HepG2 (cell line): ENCODE measurements around the gene SLU7. TPM values are rescaled to one million over a fixed set of nuclear protein-coding genes. Genes with fewer than 3 reads are reported as not detected.

ENCODE experiments used
- CEBPB ChIP-seq: IDR thresholded peaks from 2 replicates; pipeline ENCODE4 v1.6.1; 2011; ENCODE audit warnings: low read depth, low read length, improper control_type of control experiment, borderline replicate concordance
- DPF2 ChIP-seq: sonication (generic); formaldehyde crosslinking; IDR thresholded peaks from 2 replicates; pipeline ENCODE4 v1.4.0; 2020; ENCODE audit warnings: mild to moderate bottlenecking, low read depth, missing genetic modification reagents, borderline replicate concordance
- ELF1 ChIP-seq: sonication (generic); formaldehyde crosslinking; IDR thresholded peaks from 2 replicates; pipeline ENCODE4 v1.4.0; 2020; ENCODE audit warnings: missing genetic modification reagents
- FOSL2 ChIP-seq: sonication (generic); formaldehyde crosslinking; IDR thresholded peaks from 2 replicates; pipeline ENCODE4 v1.4.0; 2020; ENCODE audit warnings: missing genetic modification reagents
- GATA4 ChIP-seq: sonication (generic); IDR thresholded peaks from 2 replicates; pipeline ENCODE4 v1.6.1; 2016; ENCODE audit warnings: antibody characterized with exemption, low read depth, borderline replicate concordance
- GPBP1L1 ChIP-seq: sonication (generic); formaldehyde crosslinking; IDR thresholded peaks from 2 replicates; pipeline ENCODE4 v1.5.0; 2020; ENCODE audit warnings: mild to moderate bottlenecking, missing genetic modification reagents
- KDM4B ChIP-seq: sonication (generic); formaldehyde crosslinking; IDR thresholded peaks from 2 replicates; pipeline ENCODE4 v1.4.0; 2020; ENCODE audit warnings: missing genetic modification reagents
- KLF11 ChIP-seq: IDR thresholded peaks from 2 replicates; pipeline ENCODE4 v1.6.1; 2016; ENCODE audit warnings: missing compliant biosample characterization
- MBNL3 ChIP-seq: fragments of 250-450 bp; sonication (Bioruptor Pico); conservative IDR thresholded peaks from 2 replicates; pipeline ENCODE4 v1.8.0; 2022; ENCODE audit warnings: mild to moderate bottlenecking, inconsistent platforms
- MEIS2 ChIP-seq: sonication (generic); formaldehyde crosslinking; IDR thresholded peaks from 2 replicates; pipeline ENCODE4 v1.9.0; 2021; ENCODE audit warnings: mild to moderate bottlenecking, missing genetic modification reagents
- MTA3 ChIP-seq: sonication (generic); formaldehyde crosslinking; IDR thresholded peaks from 2 replicates; pipeline ENCODE4 v1.4.0; 2020; ENCODE audit warnings: missing genetic modification reagents
- NCOR1 ChIP-seq: fragments of 200-600 bp; sonication (generic); IDR thresholded peaks from 2 replicates; pipeline ENCODE4 v1.7.0; 2017; ENCODE audit warnings: antibody characterized with exemption, low read length, borderline replicate concordance
- SMC3 ChIP-seq: IDR thresholded peaks from 2 replicates; pipeline ENCODE4 v1.6.1; 2011; ENCODE audit warnings: low read length, improper control_type of control experiment
- TBX2 ChIP-seq: sonication (generic); formaldehyde crosslinking; IDR thresholded peaks from 2 replicates; pipeline ENCODE4 v1.5.0; 2020; ENCODE audit warnings: missing genetic modification reagents, mild to moderate bottlenecking, borderline replicate concordance
- ZHX2 ChIP-seq, 2 experiments: sonication (generic) in 1 of 2; formaldehyde crosslinking in 1 of 2; IDR thresholded peaks; 2 replicates each; pipeline versions ENCODE4 v1.6.1 to v1.9.0; 2014 to 2022; ENCODE audit warnings: antibody characterized with exemption in 1 of 2, borderline replicate concordance in 1 of 2, inconsistent platforms in 1 of 2, low read depth in 1 of 2, missing genetic modification reagents in 1 of 2
- ZNF432 ChIP-seq: sonication (generic); formaldehyde crosslinking; IDR thresholded peaks from 2 replicates; pipeline ENCODE4 v1.5.0; 2020; ENCODE audit warnings: missing genetic modification reagents, mild to moderate bottlenecking, borderline replicate concordance
- ZNF780A ChIP-seq: sonication (generic); formaldehyde crosslinking; IDR thresholded peaks from 2 replicates; pipeline ENCODE4 v1.8.0; 2022; ENCODE audit warnings: mild to moderate bottlenecking, missing genetic modification reagents, moderate library complexity
- polyA plus RNA-seq, 8 experiments: library from polyadenylated mRNA; depleted of rRNA in 3 of 8; stranded (reverse) in 7 of 8; unstranded in 1 of 8; fragments of >200 nt; fragmentation: Illumina TruSeq in 4 of 8; extraction: Trizol in 4 of 8; gene quantifications; 2 replicates each; pipeline versions ENCODE4 v1.2.1 to v1.2.3, GENCODE V29; 2011 to 2016; ENCODE audit warnings: low read depth in 4 of 8, missing spikeins in 1 of 8, mixed read lengths in 1 of 8; ENCODE audit not compliant: insufficient read depth in 1 of 8
- total RNA-seq, 5 experiments: library from RNA; depleted of rRNA; stranded (reverse); fragments of >200 nt; fragmentation: Illumina TruSeq; extraction: Trizol; gene quantifications; 2 replicates each; pipeline ENCODE4 v1.2.3, GENCODE V29; 2016; ENCODE audit warnings: low read depth in 1 of 5
- TF ChIP-seq, protein P1 (sequence below): sonication (generic); formaldehyde crosslinking; IDR thresholded peaks from 2 replicates; pipeline ENCODE4 v1.4.0; 2020; ENCODE audit warnings: missing genetic modification reagents
- TF ChIP-seq, protein P2 (sequence below): sonication (generic); formaldehyde crosslinking; IDR thresholded peaks from 2 replicates; pipeline ENCODE4 v1.8.0; 2023; ENCODE audit warnings: mild to moderate bottlenecking, missing genetic modification reagents
- TF ChIP-seq, protein P3 (sequence below): sonication (generic); formaldehyde crosslinking; IDR thresholded peaks from 2 replicates; pipeline ENCODE4 v1.5.1; 2020; ENCODE audit warnings: missing genetic modification reagents, mild to moderate bottlenecking, borderline replicate concordance

Gene SLU7
- total and polyA plus RNA-seq, 2 of the 13 experiments (the other 11 are each of a cell fraction or from before 2014, with no cell fraction given): 24.0 to 39.2 TPM

DNA sequence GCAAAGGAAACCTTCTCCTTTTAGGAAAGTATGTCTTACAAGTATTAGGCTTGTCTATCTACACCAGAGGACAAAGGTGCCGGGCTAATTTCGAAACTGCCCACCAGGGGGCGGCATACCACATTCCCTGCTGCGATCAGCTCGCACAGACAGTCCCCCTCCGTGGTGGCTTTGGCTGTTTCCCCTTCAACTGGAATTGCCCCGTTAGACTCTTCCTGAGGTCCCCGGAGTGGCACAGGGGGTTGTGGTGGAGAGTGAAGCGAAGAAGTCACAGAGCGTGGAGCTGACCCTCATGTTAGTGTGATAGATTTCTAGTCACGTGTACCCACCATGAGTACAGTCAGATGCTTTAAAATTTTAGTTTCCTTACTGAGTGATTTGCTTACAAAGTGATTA lies 20.3 kb upstream of the SLU7 start (continued):
- TF ChIP-seq, protein P1, sequence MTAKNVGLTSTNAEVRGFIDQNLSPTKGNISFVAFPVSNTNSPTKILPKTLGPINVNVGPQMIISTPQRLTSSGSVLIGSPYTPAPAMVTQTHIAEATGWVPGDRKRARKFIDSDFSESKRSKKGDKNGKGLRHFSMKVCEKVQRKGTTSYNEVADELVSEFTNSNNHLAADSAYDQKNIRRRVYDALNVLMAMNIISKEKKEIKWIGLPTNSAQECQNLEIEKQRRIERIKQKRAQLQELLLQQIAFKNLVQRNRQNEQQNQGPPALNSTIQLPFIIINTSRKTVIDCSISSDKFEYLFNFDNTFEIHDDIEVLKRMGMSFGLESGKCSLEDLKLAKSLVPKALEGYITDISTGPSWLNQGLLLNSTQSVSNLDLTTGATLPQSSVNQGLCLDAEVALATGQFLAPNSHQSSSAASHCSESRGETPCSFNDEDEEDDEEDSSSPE (CRISPR knock-in tag): no peak
- TF ChIP-seq ZNF432 (CRISPR knock-in tag): no peak
- TF ChIP-seq MEIS2 (CRISPR knock-in tag): no peak
- TF ChIP-seq NCOR1: no peak
- TF ChIP-seq MTA3: no peak
- TF ChIP-seq ZHX2 (IDR thresholded peaks at IDR 0.05; ENCODE audit: low read depth): no peak
- no peak for TF ChIP-seq ZHX2 (CRISPR knock-in tag; IDR thresholded peaks at IDR 0.05; ENCODE audit: borderline replicate concordance)
- TF ChIP-seq GPBP1L1 (CRISPR knock-in tag): no peak
- TF ChIP-seq TBX2 (CRISPR knock-in tag): 0 out of 2 replicates have a peak, but pooled peaks have one; percentile 21
- TF ChIP-seq FOSL2 (CRISPR knock-in tag): no peak
- TF ChIP-seq DPF2: no peak
- TF ChIP-seq, protein P2, sequence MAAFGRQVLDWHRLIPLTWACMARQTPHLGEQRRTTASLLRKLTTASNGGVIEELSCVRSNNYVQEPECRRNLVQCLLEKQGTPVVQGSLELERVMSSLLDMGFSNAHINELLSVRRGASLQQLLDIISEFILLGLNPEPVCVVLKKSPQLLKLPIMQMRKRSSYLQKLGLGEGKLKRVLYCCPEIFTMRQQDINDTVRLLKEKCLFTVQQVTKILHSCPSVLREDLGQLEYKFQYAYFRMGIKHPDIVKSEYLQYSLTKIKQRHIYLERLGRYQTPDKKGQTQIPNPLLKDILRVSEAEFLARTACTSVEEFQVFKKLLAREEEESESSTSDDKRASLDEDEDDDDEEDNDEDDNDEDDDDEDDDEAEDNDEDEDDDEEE: no peak
- no peak for TF ChIP-seq ELF1 (CRISPR knock-in tag)
- TF ChIP-seq GATA4: no peak
- TF ChIP-seq, protein P3, sequence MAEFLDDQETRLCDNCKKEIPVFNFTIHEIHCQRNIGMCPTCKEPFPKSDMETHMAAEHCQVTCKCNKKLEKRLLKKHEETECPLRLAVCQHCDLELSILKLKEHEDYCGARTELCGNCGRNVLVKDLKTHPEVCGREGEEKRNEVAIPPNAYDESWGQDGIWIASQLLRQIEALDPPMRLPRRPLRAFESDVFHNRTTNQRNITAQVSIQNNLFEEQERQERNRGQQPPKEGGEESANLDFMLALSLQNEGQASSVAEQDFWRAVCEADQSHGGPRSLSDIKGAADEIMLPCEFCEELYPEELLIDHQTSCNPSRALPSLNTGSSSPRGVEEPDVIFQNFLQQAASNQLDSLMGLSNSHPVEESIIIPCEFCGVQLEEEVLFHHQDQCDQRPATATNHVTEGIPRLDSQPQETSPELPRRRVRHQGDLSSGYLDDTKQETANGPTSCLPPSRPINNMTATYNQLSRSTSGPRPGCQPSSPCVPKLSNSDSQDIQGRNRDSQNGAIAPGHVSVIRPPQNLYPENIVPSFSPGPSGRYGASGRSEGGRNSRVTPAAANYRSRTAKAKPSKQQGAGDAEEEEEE (CRISPR knock-in tag): no peak
- 0 out of 2 replicates have a peak, but pooled peaks have one; percentile 33 for TF ChIP-seq KDM4B (CRISPR knock-in tag)
- TF ChIP-seq MBNL3: no peak
- TF ChIP-seq CEBPB: no peak
- no peak for TF ChIP-seq ZNF780A (CRISPR knock-in tag)
- TF ChIP-seq SMC3: peak; percentile 83
- no peak for TF ChIP-seq KLF11 (CRISPR knock-in tag)
